ENCODE results near the gene RALGAPA2.

Gene RALGAPA2

DNA sequence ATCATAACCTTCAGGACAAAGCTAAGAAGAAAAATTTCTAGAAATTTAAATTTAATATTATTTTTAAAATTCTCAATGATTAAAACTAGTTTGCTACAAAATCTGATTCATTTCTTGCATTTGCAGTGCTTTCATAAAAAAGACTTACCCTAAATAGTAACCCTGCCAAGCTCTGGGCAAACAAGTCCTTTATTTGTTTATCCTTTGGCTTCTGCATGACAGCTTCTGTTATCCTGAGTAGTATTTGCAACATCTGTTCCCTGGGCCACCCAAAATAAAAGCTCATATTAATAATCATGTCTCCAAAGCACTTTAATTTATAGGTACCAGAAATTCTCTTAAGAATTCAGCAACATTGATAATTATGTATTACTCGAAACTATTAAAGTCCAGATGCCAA is 101.3 kb downstream of the RALGAPA2 start:
- no peaks in the 10 kb centered on the region for H3K4me1 ChIP-seq (ENCODE audit: control insufficient read depth, insufficient read depth, low read length)
- H3K9me3 ChIP-seq (ENCODE audit: control insufficient read depth, low read length): no peaks in the 10 kb centered on the region
- no peak overlapping the region for H3K4me3 ChIP-seq (ENCODE audit: low read length)
- no peaks in the 10 kb centered on the region for H3K36me3 ChIP-seq (ENCODE audit: control insufficient read depth, insufficient read depth, low read length)
- H3K9ac ChIP-seq (ENCODE audit: low read length): no peak overlapping the region
- H3K27me3 ChIP-seq (ENCODE audit: control insufficient read depth, insufficient read depth, low read length): no peaks in the 10 kb centered on the region

DNA sequence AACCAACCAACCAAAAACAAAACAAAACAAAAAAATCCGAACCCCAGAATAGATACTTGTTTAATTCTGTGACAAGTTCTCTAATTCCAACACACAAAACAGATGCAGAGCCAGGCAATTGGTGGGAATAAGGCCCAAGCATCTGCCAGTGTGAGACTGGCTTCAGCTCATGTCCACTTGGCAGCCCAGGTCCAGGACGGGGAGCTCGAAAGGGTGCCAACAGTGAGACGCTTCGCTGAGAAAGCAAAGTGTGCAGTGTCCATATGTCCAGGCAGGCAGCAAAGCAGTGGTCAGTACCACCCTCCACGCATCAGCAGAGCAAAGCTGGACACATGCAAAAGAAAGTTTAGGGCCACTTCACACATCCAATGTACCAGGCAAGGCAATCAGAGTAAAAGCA is 102.9 kb downstream of the RALGAPA2 start:
- Histone ChIP-seq H3K4me3 (ENCODE audit: low read length) (no peak overlapping the region), H3K36me3 (ENCODE audit: control insufficient read depth, insufficient read depth, low read length) (no peaks in the 10 kb centered on the region), H3K9ac (ENCODE audit: low read length) (no peak overlapping the region), H3K9me3 (ENCODE audit: control insufficient read depth, low read length) (no peaks in the 10 kb centered on the region), H3K27me3 (ENCODE audit: control insufficient read depth, insufficient read depth, low read length) (no peaks in the 10 kb centered on the region), H3K4me1 (ENCODE audit: control insufficient read depth, insufficient read depth, low read length) (no peaks in the 10 kb centered on the region)

DNA sequence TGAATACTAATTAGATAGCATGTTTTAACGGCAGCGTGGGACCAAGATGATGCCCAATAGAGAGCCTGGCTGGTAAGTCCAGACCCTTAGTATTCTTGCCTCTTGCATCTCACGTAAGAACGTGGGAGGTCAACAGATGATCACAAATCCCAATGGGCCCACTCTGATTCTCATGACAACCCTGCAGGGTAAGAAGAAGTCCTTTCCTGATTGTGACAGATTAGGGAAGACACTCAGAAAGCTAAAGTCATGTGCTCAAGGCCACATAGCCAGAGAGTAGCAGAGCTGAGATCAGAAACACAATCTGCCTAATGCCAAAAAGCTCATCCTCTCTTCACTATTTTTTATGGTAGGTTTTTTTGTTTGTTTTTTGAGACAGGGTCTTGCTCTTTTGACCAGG is 103.8 kb downstream of the RALGAPA2 start:
- Histone ChIP-seq H3K27me3 (ENCODE audit: control insufficient read depth, insufficient read depth, low read length) (no peaks in the 10 kb centered on the region), H3K4me3 (ENCODE audit: low read length) (no peak overlapping the region), H3K9ac (ENCODE audit: low read length) (no peak overlapping the region), H3K9me3 (ENCODE audit: control insufficient read depth, low read length) (no peaks in the 10 kb centered on the region), H3K36me3 (ENCODE audit: control insufficient read depth, insufficient read depth, low read length) (no peaks in the 10 kb centered on the region), H3K4me1 (ENCODE audit: control insufficient read depth, insufficient read depth, low read length) (no peaks in the 10 kb centered on the region)

DNA sequence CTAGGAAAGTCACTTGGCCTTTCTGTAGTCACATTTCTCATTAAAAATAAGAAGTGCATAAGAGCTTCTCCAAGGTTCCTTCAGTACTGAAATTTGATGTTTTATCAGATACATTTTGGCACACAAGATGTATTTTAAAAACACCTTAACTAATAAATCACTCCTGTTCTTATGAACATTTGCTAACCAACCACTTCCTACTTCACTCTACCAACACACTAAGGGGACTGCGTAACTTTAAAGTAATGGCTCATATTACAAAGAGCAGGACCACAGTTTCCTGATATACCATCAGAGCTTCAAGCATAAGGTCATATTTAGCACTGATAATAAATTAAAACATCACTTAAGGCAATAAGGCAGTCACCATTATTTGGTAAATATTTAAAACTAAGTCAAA is 104.4 kb downstream of the RALGAPA2 start:
- H3K27me3 ChIP-seq (ENCODE audit: control insufficient read depth, insufficient read depth, low read length): no peaks in the 10 kb centered on the region
- no peaks in the 10 kb centered on the region for H3K36me3 ChIP-seq (ENCODE audit: control insufficient read depth, insufficient read depth, low read length)
- H3K9me3 ChIP-seq (ENCODE audit: control insufficient read depth, low read length): no peaks in the 10 kb centered on the region
- no peak overlapping the region for H3K9ac ChIP-seq (ENCODE audit: low read length)
- H3K4me3 ChIP-seq (ENCODE audit: low read length): no peak overlapping the region
- H3K4me1 ChIP-seq (ENCODE audit: control insufficient read depth, insufficient read depth, low read length): no peaks in the 10 kb centered on the region

DNA sequence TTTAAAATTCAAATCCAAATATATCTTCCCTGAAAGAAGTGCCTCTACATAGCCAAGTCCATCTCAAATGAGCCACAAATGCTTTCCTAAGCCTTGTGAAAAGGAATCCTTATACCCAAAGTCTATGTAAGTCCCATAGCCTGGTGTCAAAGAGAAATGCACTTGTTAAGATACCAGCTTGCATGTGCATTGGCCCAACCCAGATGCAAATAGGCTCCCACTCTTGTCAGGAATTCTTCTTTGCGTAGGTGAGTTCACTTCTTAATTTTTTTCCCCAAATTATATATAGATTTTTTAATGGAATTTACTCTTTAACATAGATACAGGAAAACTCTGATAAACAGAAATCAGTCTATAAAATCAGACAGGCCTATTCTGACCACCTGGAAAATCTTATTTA is 105.6 kb downstream of the RALGAPA2 start:
- Histone ChIP-seq H3K36me3 (ENCODE audit: control insufficient read depth, insufficient read depth, low read length) (no peaks in the 10 kb centered on the region), H3K27me3 (ENCODE audit: control insufficient read depth, insufficient read depth, low read length) (no peaks in the 10 kb centered on the region), H3K9me3 (ENCODE audit: control insufficient read depth, low read length) (no peaks in the 10 kb centered on the region), H3K4me3 (ENCODE audit: low read length) (no peak overlapping the region), H3K4me1 (ENCODE audit: control insufficient read depth, insufficient read depth, low read length) (no peaks in the 10 kb centered on the region), H3K9ac (ENCODE audit: low read length) (no peak overlapping the region)

DNA sequence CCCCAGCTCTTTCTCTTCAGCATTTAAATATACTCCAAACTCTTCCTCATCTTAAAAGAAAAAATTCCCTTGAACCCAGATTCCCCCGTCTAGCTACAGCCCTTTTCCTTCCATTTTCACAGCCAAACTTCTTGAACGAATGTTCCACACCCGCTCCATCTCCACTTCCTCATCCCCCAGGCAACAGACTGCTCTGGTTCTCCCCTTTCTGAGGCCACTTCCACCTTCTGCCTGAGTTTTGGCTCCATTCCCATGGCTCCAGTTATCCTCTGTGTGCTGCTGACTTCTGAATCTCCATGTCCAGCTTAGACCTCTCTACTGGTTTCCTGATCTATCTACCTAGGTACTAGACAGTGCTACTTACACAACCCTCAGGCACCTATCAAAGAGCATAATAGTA is 106.4 kb downstream of the RALGAPA2 start:
- no peaks in the 10 kb centered on the region for H3K36me3 ChIP-seq (ENCODE audit: control insufficient read depth, insufficient read depth, low read length)
- H3K9ac ChIP-seq (ENCODE audit: low read length): no peak overlapping the region
- no peak overlapping the region for H3K4me3 ChIP-seq (ENCODE audit: low read length)
- no peaks in the 10 kb centered on the region for H3K27me3 ChIP-seq (ENCODE audit: control insufficient read depth, insufficient read depth, low read length)
- no peaks in the 10 kb centered on the region for H3K4me1 ChIP-seq (ENCODE audit: control insufficient read depth, insufficient read depth, low read length)
- no peaks in the 10 kb centered on the region for H3K9me3 ChIP-seq (ENCODE audit: control insufficient read depth, low read length)

DNA sequence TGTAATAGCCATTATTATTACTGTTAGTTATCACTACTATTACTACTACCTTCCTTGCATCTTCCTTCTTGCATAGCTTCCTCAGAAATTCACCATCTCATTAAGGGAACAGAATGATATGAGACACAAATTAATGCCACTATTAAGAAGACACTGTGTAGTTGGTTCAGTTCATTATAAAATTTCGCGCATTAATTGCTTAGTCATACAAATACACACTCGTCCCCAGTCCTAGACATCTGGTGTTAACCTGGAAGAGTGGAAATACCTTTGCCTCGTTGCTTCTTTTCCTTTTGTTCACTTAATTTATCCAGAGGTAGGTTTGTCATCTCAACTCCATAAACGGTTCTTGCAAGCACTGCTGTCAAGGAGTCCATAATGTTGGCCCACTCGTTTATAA is 107.5 kb downstream of the RALGAPA2 start:
- Histone ChIP-seq H3K9ac (ENCODE audit: low read length) (no peak overlapping the region), H3K27me3 (ENCODE audit: control insufficient read depth, insufficient read depth, low read length) (no peaks in the 10 kb centered on the region), H3K4me3 (ENCODE audit: low read length) (no peak overlapping the region), H3K9me3 (ENCODE audit: control insufficient read depth, low read length) (no peaks in the 10 kb centered on the region), H3K36me3 (ENCODE audit: control insufficient read depth, insufficient read depth, low read length) (no peaks in the 10 kb centered on the region), H3K4me1 (ENCODE audit: control insufficient read depth, insufficient read depth, low read length) (no peaks in the 10 kb centered on the region)

DNA sequence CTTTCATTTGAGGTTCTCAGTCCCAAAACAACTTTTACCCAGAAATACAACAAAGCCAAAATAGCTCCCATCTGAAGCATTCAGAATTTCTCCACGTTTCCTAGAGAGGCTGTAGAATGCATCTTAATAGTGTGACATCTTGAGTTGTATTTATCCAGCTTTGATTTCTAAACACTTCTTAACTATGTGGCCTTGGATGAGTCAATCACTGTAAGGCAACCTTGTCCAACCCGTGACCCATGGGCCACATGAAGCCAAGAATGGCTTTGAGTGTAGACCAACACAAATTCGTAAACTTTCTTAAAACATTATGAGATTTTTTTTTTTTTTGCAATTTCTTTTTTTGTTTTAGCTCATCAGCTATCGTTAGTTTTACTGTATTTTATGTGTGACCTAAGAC is 108.1 kb downstream of the RALGAPA2 start:
- no peaks in the 10 kb centered on the region for H3K36me3 ChIP-seq (ENCODE audit: control insufficient read depth, insufficient read depth, low read length)
- H3K9ac ChIP-seq (ENCODE audit: low read length): no peak overlapping the region
- no peaks in the 10 kb centered on the region for H3K27me3 ChIP-seq (ENCODE audit: control insufficient read depth, insufficient read depth, low read length)
- no peak overlapping the region for H3K4me3 ChIP-seq (ENCODE audit: low read length)
- no peaks in the 10 kb centered on the region for H3K4me1 ChIP-seq (ENCODE audit: control insufficient read depth, insufficient read depth, low read length)
- H3K9me3 ChIP-seq (ENCODE audit: control insufficient read depth, low read length): no peaks in the 10 kb centered on the region

DNA sequence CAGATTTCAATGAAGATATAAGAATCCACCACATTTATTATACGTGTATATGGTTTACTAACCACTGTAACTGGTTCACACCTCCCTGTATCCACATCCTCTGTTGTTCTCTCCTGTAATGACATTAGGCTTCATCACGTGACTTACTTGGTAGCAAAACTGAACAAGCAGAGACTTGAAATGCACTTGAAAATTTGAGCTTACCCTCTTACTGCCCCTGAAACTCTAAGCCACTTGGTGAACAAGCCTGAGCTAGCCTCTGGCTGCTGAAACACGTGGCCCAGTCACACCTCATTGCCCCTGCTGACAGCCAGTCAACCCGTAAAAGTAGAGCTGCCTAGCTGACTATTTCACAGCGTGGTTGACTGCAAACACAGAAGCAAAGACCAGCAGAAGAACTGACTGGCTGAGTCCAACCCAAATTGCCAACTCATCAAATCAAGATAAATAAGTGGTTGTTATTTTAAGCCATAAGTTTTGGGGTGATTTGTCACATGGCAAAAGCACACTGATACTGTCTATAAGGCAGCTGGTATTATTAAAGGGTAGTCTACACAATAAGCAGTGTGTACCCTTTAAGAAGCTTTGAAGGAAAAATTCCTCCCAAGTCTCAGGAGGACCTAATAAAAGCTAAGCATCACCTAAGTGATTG is 109.0 kb downstream of the RALGAPA2 start:
- Histone ChIP-seq H3K4me3 (ENCODE audit: low read length) (no peak overlapping the region), H3K36me3 (ENCODE audit: control insufficient read depth, insufficient read depth, low read length) (no peaks in the 10 kb centered on the region), H3K9me3 (ENCODE audit: control insufficient read depth, low read length) (no peaks in the 10 kb centered on the region), H3K4me1 (ENCODE audit: control insufficient read depth, insufficient read depth, low read length) (no peaks in the 10 kb centered on the region), H3K27me3 (ENCODE audit: control insufficient read depth, insufficient read depth, low read length) (no peaks in the 10 kb centered on the region), H3K9ac (ENCODE audit: low read length) (no peak overlapping the region)

DNA sequence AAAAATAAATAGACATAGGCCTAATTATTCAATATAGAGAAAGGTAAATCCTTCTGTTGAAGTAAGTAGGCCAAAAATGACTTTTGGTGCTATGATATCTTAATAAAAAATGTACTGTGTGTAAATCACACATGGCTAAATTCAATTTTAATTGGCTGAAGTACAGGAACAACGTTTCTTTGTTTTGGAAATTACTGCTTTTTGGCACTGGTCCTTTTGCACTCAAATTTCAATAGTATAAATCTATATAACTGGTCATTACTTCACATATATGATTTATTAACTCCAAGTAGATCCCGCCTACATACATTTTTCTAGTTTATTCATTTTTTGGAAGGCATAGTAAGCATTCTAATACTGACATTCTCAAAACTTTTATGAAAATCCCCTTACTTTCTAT is 114.5 kb downstream of the RALGAPA2 start:
- Histone ChIP-seq H3K4me3 (ENCODE audit: low read length) (no peak overlapping the region), H3K9me3 (ENCODE audit: control insufficient read depth, low read length) (no peaks in the 10 kb centered on the region), H3K36me3 (ENCODE audit: control insufficient read depth, insufficient read depth, low read length) (peaks cover 5% of the 10 kb centered on the region), H3K4me1 (ENCODE audit: control insufficient read depth, insufficient read depth, low read length) (no peaks in the 10 kb centered on the region), H3K27me3 (ENCODE audit: control insufficient read depth, insufficient read depth, low read length) (no peaks in the 10 kb centered on the region), H3K9ac (ENCODE audit: low read length) (no peak overlapping the region)

DNA sequence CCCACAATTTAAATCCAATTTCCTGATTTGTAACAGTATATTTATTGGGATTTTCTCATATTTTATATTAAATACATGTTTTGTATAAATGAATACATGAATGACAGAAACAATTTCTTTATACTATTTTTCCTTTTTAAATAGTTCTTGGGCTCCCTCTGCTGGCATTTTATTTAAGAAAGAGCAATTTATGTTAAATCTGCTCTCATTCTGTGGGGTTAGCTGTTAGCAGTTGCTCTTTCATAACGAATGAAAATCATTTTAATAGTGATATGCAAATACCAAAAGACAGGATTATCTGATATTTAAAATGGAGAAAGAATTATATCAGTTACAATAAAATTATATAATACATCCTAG is 118.3 kb downstream of the RALGAPA2 start:
- no peaks in the 10 kb centered on the region for H3K9me3 ChIP-seq (ENCODE audit: control insufficient read depth, low read length)
- peaks cover 5% of the 10 kb centered on the region for H3K36me3 ChIP-seq (ENCODE audit: control insufficient read depth, insufficient read depth, low read length)
- H3K27me3 ChIP-seq (ENCODE audit: control insufficient read depth, insufficient read depth, low read length): no peaks in the 10 kb centered on the region
- H3K9ac ChIP-seq (ENCODE audit: low read length): no peak overlapping the region
- no peaks in the 10 kb centered on the region for H3K4me1 ChIP-seq (ENCODE audit: control insufficient read depth, insufficient read depth, low read length)
- no peak overlapping the region for H3K4me3 ChIP-seq (ENCODE audit: low read length)

DNA sequence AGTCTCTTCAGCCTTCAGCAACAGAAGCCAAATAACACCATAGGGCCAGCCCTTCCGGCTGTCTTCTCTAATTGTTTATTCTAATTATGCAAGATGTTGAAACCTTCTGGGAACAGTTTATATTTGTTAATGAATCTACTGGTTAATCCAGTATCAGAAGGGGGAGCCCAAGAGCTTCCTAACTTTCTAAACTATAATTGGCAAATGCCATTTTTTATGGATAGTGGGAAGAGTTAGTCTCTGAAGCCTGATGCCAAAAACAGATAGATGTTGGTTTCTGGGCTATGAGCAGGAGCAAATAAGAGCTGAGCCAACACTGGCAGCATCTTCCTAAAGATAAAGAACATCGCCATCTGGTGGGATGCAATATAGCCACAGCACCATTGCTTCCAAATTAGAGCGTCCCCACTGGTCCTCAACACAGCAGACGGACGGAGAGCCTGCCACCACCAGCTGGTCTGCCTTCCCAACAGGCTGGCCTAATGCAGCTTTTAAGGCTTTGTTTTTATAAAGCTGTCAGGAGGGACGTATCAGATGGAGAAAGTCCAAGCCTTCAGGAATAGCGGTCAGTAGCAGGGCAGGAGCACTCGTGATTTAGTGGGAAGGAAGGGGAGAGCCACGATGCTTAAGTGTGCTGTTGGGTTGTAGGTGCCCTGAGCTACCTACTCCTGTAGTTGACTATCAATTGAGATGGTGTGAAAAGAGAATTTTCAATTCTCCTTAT is 118.8 kb downstream of the RALGAPA2 start:
- H3K36me3 ChIP-seq (ENCODE audit: control insufficient read depth, insufficient read depth, low read length): peaks cover 5% of the 10 kb centered on the region
- no peaks in the 10 kb centered on the region for H3K4me1 ChIP-seq (ENCODE audit: control insufficient read depth, insufficient read depth, low read length)
- no peaks in the 10 kb centered on the region for H3K9me3 ChIP-seq (ENCODE audit: control insufficient read depth, low read length)
- no peak overlapping the region for H3K4me3 ChIP-seq (ENCODE audit: low read length)
- no peaks in the 10 kb centered on the region for H3K27me3 ChIP-seq (ENCODE audit: control insufficient read depth, insufficient read depth, low read length)
- no peak overlapping the region for H3K9ac ChIP-seq (ENCODE audit: low read length)

All from mucosa of stomach (tissue), 1 donor.